Cerebellar cortex (tissue), 1 donor: ENCODE results near the gene EFNB2.

Experiments used
- DNase-seq: peaks from one replicate; pipeline ENCODE4 v3.0.0-alpha.2; 2015; ENCODE audit warnings: low spot score

EFNB2 gene, protein sequence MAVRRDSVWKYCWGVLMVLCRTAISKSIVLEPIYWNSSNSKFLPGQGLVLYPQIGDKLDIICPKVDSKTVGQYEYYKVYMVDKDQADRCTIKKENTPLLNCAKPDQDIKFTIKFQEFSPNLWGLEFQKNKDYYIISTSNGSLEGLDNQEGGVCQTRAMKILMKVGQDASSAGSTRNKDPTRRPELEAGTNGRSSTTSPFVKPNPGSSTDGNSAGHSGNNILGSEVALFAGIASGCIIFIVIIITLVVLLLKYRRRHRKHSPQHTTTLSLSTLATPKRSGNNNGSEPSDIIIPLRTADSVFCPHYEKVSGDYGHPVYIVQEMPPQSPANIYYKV

DNA sequence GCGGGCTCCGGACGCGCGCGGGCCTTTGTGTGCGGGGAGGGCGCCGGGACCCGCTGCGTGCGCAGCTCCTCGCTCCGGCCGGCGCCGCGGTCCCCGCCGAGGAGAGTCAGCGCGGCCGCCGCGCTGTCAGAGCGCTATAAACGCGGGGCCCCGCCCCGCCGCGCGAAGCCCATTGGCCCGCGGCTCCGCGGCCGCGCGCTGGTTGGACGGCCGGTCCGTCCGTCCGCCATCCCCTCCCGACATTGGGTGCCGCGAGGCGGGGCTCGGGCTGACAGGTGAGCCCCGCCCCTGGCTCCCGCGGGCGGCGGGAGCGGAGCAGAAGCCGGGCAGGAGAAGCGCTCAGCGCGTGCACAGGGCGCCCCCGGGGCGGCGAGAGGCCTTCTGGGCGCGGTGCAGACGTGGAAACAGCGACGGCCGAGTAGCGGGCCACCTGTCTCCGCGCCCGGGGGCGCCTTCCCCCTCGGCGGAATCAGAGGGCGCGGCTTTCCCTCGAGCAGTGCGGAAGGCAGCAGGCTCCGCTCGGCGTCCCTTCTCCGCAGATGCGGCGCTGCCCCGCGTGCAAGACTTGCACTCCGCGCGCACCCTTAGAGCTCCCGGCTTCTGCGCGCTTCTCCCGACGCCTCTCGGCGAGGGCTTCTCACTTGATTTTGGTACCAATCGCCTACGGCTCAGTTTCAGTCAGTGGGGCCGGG, at the start of gene EFNB2:
TSS of gene EFNB2 (minus strand) at position 111 of the 692 bp plus-strand sequence. CDS start 698 bp downstream, outside the sequence.
- peak; percentile 86 for DNase-seq

DNA sequence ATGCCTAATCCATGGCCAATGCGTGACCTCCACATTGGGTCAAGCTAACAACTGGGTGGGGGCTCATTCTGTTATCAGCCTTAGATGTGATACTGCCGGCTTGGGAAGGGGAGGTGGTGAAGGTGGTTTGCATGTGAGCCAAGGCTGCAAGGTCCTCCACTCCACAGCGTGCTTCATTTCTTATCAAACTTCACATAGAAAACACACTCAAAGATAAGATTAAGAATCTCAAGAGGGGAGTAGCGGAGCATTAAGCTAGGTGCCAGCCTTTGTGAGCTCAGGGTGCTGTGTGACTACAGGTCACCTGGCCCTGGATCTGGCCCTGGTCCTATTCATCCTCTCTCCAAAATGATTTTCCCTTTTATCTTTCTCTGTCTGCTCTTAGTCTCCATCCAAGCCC, 45.8 kb upstream of the EFNB2 start:
- DNase-seq: no peak

DNA sequence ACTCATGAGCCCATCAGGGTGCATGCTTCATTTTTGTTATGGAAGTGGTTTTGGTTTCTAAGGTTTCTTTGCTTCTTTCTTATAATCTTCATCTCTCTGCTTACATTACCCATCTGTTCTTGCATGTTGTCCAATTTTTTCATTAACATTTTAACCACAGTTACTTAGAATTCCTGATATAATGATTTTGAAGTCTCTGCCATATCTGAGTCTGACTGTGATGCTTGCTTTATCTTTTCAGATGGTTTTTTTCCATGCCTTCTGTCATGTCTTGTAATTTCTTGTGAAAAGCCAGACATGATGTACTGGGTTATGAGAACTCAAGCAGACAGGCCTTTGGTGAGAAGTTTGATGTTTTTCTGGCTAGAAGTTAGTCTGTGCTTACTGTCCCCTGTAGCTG, 40.4 kb upstream of the EFNB2 start:
- no peak for DNase-seq

DNA sequence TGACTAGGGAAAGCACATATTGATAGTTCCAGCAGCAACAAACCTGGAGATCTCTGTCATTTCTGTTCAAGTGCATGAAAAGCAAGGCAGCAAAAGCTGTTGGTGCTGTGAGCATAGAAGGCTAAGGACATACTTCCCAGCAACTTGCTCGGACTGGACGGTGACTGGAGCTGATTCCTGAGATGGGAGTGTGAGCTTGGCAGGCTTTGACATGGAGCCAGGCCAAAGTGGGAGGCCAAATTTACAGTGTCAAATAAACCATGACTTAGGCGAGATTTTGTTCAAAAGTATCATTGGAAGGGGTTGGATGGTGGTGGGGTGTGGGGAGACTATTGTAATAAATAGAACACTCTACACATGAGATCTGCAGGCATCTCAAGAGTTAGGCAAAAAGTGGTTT, 38.4 kb upstream of the EFNB2 start:
- no peak for DNase-seq

DNA sequence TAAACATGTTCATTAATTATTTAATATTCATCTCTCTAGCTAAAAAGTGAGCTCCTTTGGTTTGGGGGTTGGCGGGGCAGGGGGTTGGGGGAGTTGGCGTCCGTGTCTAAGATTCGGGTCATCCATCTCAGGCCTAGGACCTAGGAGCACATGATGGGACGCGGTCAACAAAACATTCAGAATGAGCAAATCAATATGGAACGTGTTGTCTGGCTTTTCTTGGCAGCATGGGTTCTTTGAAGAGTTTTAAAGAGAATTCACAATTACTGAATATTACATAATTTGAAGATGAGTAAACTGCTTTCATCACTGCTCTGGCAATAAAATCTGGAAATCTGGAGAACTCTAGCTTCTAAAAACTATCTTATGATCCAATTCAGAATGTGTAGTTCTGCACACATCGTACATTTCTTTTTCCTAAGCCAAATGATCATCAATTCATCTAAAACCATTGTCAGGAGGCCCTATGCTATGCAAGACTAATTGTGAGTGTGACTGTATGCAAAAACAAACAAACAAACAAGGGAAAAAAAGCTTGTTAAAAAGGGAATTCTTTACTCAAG, 37.9 kb upstream of the EFNB2 start:
- DNase-seq: no peak

DNA sequence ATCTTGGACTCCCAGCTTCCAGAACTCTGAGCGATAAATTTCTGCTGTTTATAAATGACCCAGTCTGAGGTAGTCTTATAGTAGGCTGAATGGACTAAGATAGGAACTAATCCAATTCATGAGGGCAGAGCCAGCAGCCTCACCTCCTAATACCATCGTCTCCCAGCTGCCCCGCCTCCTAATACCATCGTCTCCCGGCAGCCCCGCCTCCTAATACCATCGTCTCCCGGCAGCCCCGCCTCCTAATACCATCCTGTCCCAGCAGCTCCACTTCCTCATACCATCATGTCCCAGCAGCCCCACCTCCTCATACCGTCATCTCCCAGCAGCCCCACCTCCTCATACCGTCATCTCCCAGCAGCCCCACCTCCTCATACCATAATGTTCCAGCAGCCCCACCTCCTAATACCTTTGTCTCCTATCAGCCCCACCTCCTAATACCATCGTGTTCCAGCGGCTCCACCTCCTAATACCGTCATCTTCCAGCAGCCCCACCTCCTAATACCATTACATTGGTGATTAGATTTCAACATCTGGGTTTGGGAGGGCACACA, 34.9 kb upstream of the EFNB2 start:
- DNase-seq: no peak

DNA sequence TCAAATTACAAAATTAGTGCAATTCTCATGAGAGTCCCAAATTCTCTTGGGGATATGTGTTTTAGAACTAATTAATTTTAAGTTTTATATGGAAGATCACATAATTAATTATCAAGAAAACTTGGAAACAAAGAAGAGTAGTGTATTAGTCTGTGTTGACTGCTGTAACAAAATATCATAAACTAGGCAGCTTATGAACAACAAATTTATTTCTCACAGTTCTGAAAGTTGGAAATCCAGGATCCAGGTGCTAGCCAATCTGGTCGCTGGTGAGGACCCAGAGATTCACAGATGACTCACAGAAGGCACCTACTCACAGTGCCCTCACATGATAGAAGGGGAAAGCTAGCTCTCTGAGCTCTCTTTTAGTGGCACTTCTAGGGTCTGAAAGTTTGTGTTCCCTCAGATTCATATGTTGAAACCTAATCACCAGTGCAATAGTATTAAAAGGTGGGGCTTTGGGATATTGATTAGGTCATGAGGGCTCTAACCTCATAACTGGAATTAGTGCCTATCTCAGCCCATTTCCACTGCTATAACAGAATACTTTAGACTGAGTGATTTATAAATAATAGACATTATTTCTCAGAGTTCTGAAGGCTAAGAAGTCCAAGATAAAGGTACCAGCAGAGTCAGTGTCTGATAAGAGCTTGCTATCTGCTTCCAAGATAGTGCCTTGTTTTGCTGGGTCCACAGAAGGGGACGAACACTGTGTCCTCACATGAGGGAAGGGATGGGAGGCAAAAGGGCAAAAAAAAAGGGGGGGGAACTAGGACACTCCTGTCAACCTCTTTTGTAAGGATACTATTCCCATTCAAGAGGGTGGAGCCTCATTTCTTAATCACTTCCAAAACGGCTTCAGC, 34.0 kb upstream of the EFNB2 start:
- DNase-seq: no peak

DNA sequence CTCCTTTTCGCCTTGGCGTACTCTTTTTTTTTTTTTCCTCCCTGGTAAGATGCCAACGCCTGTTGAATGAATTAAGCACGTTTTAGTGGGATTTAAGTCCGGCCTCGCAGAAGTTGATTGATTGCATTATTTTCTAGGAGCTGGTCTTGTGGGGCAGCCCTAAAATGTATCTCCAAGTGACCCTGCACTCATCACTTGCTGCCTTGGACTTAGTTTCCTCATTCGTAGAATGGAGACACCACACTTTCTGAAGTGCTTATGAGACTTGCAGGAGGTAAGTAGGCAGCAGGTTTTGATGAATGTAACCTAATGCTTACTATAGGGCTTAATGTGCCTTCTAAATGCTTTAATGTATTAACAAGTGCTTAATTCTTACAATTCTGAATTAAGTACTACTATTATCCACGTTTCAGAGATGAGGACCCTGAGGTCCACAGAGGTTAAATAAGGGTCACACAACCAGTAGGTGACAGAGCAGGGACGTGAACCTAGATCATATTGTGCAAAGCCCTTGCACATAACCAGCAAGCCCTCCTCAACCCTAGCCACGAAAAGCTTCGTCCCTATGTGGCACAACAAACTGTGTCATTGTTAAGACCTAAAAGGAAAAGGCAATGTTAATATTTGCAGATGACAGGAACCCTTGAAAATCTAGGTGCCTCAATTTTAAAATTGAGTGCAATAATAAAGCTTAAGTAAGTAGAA, 33.0 kb upstream of the EFNB2 start:
- no peak for DNase-seq

DNA sequence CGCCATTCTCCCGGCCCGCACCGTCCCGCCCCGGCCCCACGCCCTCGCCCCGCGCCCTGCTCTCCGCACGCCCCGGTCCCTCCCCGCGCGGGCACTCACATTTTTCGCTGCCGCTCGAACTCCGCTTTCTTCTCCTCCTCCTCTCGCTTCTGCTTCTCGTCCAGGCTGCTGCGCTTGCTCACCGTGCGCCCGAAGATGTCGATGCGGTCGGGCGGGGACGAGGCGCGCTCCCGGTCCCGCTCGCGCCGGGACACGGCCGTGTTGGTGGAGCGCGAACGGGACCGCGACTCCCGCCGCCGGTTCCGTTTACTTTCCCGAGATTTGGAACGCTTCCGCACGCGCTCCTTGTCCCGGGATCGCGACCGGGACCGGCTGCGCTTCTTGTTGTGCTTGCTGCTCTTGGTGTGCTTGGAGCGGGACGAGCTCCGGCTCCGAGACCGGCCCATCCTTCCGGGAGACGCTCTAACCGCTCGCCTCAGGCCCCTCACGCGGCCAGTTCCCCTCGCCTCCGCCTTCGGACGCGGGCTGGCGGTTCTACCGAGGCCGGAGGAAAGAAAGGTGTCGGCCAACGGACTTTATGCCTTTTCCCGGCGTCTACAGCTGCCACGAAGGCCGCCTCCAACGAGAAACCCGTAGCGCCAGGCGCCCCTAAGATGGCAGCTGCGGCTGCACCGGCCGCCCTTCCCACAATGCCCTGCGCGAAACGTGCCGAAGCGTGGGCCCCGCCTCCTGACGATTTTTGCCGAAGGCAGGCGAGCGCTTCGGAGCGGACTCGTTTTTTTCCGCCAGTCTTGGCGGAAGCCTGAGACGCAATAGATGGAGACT, 32.2 kb upstream of the EFNB2 start, which contains the start of gene ARGLU1:
TSS of gene ARGLU1 (minus strand) at position 664 of the 825 bp plus-strand sequence. CDS start at position 446, 218 bp downstream.
- peak; percentile 90 for DNase-seq

DNA sequence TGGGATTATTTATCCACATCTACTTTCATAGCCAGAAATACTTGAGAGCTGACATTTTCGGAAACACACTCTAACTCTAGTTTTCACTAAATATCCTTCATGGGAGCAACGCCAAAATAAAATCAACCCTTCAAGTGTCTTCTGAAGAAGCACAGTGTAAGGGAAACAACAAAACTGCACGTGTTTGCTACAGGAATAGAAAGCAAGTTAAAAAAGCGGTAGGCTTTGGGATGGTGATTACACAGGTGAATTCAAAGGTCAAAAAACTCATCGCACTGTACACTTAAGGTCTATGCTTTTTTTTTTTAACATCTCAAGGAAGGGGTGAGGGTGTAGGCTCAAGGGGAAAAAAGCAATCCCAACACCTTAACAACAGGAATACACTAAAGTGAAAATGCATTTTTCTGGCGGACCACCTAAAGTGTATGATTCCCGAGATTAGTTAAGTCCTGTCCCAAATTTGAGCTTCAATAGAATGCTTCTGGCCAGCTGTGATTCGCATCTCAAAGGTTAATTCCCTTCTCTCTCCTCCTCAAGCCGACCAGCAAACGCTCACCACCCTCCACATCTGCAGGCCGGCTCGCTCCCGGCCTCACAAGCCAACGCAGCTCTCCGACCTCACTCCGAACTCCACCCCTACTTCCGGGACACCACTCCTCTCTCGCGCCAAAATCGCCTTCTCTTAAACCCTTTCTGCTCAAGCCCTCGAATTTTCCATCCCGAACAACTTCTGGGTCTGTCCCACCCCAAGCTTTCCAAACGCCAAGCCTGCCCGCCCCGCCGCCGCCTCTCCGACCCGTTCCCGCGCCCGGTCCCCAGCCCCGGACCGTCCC, 31.4 kb upstream of the EFNB2 start:
- peak; percentile 29 for DNase-seq

DNA sequence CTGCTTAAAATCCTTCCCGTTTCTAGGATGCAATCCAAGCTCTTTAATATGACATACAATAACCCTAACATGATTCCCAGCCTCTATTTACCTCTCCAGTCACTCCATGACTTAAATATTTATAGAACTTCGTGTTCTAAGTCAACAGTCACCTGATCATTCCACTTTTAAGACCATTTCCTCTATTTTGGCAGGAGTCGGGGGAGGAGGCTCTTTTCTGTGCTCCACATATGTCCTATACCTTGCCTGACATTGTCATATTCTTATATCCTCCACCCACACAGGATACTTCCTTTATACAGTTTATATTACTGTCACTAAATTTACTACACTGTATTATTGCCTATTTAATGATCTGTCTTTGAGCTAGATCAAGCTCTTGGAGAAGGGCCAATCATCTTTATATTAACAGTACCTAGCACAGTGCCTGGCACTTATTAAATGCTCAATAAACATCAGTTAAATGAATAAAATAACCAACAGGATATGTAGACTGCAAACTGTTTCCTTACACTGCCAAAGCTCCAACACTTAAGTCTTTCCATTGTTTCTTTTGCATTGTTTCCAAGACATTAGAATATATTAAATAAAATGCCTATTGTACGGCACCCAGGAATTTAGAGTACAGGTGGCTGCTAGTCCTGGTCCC, 29.8 kb upstream of the EFNB2 start:
- DNase-seq: no peak

DNA sequence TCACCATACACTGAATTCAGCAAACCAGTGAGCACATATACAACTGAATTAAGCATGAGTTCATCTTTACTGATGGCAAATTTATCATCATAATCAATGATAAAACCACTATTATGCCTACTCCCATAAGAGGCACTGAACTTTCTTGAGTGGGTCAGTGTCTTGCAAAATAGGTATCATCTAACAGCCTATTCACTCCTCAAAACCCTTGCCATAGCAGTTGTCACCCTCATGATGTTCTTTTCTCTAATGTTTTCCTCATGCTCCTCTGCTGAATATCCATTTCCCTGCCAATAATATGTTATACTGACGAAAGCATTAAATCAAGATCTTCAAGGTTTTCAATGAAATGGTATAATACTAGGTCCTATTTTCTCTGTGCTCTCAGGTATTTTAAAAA, 26.8 kb upstream of the EFNB2 start:
- no peak for DNase-seq

DNA sequence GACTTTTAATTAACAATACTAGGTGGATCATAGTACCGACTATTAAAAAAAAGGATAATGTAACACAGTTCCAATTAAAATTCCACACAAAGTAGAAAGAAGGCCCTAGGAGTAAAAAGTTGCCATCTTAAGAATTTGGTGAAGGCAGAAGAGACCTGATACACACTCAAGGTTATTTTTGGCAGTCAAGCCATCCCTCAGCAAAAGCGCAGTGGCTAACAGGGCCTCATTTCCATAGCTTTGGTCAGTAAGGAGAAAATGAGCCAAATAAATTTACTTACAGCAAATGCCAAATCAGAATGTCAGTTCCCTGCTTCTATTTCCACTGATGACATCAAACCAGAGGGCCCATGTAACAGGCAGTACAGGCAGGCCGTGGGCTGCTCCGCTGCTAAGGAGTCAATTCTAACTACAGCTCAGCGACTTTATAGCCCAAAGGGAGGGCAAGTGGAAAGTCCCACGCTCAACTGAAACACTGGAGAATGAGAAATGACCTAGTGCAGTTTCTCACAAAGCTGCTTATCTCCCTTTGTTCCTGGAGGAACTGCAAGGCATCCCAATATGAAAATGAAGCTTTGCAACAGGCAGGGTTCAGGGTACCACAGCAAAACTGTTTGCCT, 26.2 kb upstream of the EFNB2 start:
- DNase-seq: no peak

DNA sequence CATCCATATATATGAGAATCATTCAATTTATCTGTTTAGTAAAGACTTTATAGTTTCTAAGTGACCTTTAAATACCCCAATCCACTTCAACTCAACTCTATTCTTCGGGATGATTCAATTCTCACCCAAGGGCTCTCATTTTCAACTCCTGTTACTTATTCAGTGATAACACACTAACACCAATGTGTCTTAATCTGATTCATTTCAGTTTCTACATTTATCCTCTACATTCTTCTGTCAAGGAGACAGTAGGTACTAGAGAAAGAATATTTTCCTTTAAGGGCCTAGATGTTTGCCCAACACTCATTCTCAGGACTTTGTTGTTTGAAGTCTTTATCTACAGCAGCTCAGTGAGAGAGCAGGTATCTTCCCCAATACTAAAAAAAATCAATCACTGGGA, 25.4 kb upstream of the EFNB2 start:
- DNase-seq: no peak

DNA sequence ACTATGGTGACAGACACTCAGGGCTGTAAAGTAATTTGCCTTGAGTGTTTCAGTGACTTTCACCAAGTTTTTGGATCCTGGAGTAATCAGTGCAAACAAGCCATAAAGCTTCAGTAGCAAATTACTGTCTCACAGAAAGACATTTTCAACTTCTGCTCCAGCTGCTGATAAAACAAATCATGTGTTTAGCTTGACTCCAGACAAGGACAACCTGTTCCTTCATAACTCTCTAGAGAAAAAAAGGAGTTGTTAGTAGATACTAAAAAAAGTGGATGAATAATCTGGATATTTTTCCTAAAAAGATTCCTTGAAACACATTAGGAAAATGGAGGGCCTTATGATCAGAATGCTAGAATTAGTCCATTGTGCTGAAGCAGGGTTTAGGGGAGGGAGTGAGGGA, 23.1 kb upstream of the EFNB2 start:
- no peak for DNase-seq

DNA sequence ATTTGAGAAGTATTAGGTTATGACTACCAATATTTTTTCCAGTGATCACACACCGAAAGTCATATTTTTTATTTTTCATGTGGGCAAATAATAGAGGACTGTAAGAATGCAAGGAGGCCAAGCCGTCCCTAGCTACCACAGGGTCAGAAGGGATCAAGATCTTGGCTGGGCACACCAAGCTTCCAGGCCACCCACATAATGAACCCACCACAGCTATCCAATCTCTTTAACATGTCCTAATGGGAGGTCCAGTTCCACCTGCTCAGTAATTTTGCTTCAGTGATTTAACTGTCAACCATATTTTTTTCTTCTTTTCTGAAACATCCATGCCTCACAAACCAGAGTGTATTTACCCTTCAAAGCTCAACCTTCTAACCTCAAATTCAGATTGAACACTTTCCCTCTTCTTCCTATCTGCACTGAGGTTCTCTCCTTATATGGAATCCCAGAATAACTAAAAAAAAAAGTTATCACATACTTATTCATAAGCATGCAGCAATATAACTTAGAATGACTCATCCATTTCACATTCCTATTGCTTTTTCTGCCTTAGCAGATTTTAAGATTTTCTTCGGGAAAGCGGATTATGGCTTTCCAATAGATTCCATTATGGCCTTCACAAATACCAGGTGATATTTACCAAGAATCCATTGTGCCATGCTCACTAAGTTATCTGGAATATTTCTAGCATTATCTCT, 20.3 kb upstream of the EFNB2 start:
- no peak for DNase-seq

DNA sequence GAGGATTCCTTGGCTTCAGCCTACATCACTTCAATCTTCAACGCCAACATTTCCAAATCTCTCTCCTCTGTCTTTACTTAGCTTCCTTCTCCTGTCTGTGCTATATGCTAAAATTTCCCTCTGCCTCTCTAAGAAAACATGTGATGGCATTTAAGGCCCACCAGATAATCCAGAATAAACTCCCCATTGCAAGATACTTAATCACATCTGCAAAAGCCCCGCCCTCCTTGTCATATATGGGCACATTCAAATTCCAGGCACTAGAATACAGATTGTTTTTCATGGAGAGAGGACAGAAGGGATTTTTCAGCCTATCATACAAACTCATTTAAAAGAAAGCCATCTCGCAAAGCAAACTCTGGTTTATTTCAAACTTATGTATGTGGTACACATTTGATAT, 16.3 kb upstream of the EFNB2 start:
- no peak for DNase-seq

DNA sequence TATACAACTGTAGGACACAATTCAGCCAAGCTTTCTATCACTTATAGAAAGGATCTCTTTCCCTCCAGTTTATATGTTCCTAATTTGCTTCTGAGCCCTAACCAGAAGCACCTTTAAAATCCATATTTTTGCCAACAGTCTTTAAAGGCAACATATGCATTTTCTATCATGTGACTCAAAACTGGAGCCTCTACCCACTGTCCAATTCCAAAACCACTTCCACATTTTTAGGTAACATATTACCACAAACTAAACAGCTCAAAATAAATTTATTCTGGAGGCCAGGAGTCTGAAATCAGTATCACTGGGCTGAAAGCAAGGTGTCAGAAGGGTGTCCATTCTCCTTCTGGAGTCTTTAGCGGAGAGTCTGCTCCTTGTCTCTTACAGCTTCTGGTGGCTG, 15.9 kb upstream of the EFNB2 start:
- DNase-seq: no peak
